Bone marrow (tissue), 2 donors: ENCODE data around the gene ENPP7.
A peak's percentile ranks its signal among the peaks of the same experiment; 100 is the strongest.

Source experiments
- DNase-seq, 2 donors: peaks; one replicate each; lab custom pipeline; 2025; lab: John Stamatoyannopoulos, UW

ENPP7 gene

DNA sequence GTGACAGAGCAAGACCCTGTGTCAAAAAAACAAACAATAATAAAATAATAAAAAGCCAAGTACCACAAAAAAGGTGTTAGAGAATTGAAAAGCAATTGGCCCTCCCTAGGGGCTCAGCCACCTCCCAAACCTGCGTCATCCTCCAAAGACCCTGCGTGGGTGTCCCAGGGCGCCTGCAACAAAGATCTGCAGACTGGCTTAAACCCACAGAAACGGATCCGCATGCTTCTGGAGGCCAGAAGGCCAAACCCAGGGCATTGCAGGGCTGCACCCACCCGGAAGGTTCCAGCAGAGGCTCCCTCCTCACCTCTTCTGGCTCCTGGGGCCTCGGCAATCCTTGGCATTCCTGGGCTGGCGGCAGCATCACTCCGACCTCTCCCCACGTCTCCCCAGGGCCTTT is 1.5 kb downstream of the ENPP7 start:
- DNase-seq: no peak

DNA sequence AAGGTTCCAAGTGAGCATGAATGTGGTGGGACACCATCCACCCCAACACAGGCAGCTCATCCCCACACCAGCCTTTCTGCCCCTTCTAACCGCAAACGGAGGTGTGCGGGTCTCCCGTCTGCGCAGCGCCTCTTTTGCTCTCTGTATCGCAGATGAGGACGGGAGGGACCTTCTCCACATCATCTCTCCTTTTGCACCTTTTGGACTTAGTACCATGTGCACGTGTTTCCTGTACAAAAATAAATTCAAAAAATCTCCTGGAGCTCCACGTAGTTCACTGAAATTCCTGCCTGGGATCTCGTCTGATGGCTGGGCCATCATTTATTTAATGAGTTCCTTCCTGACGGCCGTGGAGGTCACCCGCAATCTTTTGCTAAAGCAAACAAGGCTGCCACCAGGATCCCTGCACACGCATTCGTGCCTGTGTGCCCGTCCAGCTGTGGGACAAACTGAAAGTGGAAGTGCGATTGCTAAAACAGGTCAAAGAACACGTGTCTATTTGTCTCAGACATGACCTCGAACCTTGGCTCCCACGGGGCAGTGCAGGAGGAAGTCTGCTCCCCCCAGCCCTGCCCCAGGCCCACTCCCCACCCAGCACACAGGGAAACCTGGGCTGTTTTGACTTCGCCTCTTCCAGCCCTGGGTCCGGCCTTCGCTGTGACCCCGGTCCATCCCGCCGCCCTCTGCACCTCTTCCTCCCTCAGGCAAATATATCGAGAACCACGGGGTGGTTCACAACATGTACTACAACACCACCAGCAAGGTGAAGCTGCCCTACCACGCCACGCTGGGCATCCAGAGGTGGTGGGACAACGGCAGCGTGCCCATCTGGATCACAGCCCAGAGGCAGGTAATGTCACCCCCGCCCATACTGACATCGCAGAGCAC is 2.3 kb downstream of the ENPP7 start:
- DNase-seq: peak in 1 of 2 donors; percentile 16

DNA sequence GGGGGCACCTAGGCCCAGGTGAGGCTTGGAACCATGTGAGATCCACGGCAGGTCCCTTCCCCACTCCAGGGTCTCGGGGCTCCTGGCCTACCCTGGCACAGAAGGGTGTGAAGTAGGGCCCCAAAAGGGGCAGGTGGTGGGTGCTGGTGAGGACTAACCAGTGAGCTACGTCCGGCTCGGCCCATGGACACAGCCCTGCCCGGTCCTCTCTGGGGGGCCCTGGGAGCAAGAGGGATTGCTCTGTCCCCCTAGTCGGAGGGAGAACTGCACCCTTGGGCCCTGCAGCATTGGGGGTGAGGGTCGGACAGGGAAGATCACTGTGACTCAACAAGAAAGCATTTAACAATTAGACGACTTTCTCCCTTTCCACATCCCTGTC is 2.9 kb downstream of the ENPP7 start:
- DNase-seq: no peak

DNA sequence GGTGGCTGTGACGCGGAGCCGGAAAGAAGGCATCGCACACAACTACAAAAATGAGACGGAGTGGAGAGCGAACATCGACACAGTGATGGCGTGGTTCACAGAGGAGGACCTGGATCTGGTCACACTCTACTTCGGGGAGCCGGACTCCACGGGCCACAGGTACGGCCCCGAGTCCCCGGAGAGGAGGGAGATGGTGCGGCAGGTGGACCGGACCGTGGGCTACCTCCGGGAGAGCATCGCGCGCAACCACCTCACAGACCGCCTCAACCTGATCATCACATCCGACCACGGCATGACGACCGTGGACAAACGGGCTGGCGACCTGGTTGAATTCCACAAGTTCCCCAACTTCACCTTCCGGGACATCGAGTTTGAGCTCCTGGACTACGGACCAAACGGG is 4.4 kb downstream of the ENPP7 start:
- no peak for DNase-seq

DNA sequence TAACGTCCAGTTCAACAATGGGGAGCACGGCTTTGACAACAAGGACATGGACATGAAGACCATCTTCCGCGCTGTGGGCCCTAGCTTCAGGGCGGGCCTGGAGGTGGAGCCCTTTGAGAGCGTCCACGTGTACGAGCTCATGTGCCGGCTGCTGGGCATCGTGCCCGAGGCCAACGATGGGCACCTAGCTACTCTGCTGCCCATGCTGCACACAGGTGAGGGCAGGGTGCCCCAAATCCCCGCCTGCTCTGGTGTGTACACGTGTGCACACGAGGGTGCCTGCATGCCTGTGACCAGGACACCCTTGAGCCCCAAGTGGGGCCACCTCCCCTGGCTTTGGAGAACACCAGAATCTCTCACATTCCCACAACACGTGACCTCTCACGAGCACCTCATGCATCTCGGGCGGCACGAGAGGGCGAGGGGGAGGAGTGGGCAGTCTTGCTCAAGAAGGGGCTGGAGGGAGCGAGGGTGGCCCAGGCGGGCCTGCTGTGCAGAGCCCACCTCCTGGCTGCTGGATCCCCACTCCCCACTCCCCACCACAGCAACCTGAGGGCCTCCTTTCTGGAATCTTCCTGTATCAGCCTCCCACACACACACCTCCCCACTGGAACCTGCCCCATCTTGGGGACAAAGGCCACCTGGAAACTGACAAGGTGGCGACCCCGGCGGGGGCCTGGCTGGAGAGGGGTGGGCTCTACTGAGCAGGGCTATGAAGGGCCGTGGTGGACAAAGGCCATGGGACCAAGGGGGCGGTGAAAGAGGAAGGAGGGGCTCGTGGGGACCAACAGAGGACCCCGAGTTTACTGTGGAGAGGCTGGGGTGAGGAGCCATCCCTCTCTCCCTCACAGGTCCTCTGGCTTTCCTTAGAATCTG is 6.5 kb downstream of the ENPP7 start:
- DNase-seq: no peak

DNA sequence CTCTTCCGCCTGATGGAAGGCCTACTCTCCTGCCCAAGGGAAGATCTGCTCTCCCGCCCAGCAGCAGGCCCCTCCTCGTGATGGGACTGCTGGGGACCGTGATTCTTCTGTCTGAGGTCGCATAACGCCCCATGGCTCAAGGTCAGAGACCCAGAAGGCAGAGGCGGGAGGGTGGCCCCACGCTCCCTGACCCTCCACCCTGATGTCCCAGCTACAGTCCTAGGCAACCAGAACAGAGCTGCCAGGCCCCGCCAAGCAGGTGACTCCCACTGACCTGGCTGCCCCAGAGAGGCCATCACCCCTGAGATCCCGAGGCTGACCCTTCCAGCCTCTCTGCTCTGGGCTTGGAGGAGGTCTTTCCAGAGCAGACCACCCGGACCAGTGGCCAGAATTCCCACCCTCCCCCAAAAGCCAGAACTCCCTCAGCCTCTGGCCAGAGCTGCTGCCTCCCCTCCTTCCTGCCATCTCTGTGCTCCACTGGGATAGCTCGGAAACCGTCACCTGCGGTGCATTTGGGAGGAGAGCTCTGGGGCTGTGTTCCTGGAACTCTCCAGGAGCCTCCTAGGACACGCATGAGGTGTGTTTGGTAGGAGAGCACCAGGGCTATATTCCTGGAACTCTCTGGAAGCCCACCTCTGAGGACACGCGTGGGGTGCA is 7.3 kb downstream of the ENPP7 start:
- no peak for DNase-seq

DNA sequence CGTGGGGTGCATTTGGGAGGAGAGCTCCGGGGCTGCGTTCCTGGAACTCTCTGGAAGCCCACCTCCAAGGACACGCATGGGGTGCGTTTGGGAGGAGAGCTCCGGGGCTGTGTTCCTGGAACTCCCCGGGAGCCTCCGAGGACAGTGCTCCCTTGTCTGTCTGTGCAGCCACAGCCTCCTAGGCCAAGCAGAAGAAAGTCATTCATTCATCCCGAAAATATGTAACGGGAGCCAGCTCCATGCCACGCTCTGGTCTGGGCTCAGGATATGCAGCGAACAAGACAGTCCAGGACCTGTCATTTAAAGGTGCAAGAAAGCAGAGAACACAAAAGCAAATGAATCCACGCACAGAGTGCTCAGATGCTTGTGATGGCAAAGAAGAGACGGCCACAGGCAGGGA is 7.9 kb downstream of the ENPP7 start:
- DNase-seq: no peak

DNA sequence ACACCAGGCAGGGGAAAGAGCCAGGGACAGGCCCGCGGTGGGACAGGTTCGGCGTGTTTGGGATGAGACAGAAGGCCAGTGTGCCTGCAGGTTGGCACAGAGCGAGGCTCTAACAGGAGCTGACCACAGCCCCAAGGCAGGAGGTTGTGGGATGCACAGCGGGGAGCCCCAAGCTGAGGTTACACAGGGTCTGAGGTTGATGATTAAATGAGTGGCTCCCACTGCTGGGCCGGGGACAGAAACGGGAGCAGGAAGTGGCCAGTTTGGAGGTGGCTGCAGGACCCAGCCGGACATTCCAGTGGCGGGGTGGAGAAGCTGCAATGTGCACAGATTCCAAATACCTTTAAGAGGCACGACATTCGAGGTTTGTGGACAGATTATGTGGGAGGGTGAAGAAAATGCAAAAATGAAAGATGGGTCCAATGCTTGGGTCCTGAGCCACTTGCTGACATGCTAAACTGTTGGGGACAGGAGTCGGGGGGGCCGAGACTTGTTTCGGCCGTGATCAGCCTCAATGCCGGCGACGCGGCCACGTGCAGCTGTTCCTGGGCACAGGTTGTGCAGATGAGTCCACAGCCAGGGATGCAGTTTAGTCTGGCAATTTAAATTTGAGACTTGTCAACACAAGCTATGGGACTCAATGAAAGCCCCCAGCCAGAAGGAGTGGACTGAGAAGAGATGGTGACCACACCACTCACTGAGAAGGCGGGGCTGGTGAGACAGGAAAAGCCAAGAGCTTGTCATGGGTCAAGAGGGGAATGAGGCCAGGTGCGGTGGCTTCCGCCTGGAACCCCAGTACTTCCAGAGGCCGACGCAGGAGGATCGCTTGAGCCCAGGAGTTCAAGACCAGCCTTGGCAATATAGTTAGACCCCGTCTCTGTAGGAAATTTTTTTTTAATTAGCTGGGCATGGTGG is 8.7 kb downstream of the ENPP7 start:
- no peak for DNase-seq

DNA sequence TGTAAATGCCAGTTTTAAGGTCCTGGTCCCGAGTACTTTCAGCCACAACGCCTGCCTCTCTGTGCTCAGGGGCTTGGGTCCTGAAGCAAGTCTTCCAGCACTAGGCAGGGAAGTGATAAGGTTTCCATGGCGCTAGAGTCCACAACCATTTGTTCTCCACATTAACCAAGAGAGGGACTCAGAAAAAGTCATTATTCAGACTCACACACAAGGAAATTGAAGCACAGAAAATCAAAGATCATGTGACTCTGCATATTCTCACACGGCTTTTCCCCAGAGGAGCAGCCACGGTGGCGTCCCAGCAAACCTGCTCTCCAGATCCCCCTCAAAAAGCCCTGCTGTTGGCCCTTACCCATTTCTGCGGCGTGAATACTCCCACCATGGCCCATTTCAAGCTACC is 9.7 kb downstream of the ENPP7 start:
- DNase-seq: no peak

DNA sequence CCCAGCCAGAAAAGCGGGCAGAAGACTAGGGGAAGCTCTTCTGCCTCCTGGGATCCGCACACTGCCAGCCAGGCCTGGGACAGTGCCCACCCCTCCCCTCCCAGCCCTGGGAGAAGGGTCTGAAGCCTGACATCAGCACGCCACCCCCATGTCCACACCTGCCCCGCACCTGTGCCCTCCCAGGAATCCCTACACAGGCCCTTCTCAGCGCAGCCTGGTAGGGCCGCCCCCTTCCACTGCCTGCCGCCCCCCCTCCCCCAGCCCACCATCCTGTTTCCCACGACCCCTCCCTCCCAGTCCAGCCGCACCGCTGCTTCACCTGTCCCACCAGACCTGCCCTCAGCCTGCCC is 10.6 kb downstream of the ENPP7 start:
- DNase-seq: no peak

DNA sequence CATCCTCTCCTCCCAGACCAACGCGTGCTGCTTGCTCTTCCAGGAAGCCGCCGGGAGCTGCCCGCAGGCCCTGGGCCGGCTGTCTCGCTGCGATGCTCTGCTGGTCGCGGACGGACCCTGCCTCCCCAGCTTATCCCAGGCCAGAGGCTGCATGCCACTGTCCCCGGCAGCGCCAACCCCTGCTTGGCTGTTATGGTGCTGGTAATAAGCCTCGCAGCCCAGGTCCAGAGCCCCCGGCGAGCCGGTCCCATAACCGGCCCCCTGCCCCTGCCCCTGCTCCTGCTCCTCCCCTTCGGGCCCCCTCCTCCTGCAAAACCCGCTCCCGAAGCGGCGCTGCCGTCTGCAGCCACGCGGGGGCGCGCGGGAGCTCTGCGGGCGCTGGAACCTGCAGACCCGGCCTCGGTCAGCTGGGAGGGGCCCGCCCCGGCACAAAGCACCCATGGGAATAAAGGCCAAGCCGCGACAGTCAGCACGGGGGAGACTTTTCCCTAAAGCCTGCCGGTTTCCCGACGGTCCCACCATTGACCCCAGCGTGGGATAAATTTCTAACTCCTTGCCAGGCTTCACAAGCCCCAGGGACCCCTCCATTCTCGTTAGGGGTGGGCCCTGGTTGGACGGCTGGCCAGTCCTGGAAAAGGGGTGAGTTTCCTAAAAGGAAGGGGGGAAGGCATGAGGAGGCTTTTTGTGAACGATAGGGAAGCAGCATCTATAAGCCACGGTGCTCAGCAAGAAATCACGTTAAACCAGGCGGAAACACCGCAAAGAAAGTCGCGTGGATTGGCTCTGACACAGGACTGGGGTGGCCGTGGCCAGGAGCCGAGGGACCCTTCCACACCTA is 11.2 kb downstream of the ENPP7 start:
- peak in 1 of 2 donors; percentile 14 for DNase-seq

DNA sequence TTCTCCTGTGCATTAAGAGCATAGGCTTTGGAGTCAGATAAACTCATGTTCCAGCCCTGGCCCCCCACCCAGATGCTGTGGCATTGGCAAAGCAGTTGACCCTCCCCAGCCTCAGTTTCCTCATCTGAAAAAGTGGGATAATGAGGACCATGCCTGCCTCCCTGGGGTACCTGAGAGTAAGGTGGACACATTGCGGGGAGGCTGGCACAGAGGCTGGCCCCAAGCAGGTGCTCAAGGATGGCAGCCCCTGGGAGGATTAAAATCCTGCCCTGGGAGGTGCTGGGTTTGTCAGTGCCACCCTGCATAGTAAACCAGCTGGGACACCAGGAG is 11.8 kb downstream of the ENPP7 start:
- DNase-seq: no peak

DNA sequence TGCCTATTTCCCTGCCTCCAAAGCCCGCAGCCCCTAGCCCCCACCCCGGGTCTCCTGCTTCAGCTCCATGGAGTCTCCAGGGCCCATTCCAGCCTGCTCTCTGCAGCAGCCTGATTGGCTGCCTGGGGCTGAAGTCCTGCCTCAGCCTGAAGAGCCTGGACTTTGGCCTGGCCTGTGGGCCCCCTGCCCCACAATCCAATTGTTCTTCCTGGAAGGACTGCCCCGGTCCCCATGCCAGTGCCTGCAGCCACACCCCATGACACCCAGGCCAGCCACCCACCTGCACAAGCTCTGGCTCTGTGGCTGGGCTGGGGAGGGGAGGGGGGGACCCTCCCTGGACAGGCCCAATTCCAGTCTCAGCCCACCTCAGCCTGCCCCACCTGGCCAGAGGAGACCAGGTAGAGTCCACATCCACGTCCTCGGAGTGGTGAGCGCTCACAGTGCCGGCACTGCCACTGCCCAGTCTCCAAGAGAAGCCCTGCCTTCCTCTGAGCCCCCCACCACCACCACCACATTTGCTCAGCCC is 12.3 kb downstream of the ENPP7 start:
- no peak for DNase-seq

DNA sequence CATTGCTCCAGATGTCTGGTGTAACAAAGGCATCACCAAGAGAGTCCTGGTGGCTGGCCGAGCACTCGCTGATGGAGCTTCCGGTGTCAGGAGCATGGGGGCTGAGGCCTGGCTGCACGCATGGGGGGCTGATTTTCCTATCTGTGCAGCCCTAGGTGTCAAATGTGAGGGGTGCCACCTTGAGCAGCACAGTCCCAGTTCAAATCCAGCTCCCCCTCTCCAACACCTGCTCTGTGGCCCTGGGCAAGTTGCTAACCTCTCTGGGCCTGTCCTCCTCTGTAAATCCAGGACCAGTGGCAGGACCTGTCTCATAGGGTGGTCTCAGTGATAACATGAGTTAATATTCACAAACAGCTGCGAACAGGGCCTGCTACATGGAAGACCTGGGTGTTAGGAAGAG is 12.9 kb downstream of the ENPP7 start:
- no peak for DNase-seq

DNA sequence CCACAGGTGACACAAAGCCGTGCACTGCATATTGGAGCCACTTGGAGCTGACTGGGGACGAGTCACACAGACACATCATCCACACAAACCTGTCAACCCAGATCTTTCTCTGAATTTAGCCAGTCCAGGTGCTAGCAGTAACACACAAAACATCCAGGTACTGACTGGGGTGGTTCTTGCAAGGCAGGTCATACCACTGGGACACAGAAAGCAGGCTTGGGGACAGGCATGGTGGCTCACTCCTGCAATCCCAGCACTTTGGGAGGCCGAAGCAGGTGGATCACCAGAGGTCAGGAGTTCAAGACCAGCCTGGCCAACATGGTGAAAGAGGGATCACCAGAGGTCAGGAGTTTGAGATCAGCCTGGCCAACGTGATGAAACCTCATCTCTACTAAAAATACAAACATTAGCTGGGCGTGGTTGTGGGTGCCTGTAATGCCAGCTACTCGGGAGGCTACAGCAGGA is 14.9 kb downstream of the ENPP7 start:
- DNase-seq: no peak

DNA sequence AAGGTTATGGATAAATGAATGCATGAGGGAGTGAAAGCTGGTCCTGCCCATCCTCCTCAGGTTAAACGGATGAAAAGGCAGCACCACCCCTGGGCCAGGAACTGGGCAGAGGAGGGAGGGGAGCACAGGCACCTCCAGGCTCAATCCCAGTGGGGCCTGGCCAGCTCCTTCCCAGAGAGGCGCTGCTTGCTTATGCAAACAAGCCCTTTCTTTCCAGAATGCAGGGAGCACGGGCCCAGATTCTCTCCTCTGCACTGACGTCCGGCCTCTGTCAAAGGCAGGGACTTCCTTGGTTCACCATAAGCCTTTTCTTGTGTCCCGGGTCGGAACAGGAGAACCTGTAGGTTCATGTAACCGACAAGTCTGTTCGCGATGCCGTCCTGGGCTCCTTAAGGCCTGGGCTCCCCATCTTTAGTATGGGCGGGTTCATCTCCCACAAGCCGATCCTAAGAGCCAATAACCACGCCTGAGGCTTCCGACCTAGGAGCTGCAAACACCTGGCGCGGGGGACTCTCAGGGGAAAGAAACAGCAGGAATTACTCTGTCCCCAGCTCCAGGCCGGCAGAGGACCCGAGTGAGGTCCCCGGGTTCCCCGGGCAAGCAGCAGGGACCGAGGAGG is 16.3 kb downstream of the ENPP7 start:
- no peak for DNase-seq

DNA sequence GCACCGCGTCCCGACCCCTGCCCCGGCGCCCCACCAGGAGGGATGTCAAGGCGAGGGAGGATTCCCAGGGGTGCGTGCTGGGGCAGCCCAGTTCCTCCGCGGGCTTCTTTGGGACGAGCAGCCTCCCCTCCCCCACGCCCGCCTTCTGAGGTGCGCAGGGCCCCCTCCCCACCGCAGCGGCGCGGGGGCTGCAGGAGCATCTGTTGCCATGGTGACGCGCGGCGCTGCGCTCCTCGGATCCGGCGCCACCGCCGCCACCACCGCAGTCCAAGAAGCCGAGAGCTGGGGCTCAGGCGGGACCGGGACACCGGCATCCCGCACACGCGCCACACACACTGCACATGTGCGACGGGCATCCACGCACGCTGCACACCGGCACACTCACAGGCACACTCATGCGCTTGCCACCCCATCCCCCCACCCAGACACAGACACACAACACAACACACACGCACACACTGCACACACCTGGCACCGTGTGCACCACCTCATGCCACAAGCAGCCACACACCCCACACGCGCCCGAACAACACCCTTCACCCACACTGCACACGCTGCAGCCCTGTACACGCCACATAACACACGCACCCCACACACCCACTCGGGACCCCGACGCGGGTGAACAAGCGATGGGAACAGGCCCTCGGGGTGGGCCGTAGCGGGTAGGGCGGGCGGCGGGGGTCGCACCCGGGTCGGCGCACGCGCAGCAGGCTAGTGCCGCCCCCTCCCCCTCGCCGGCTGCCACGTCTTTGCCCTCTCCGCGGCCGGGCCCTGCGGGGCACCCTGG is 17.0 kb downstream of the ENPP7 start:
- no peak for DNase-seq

DNA sequence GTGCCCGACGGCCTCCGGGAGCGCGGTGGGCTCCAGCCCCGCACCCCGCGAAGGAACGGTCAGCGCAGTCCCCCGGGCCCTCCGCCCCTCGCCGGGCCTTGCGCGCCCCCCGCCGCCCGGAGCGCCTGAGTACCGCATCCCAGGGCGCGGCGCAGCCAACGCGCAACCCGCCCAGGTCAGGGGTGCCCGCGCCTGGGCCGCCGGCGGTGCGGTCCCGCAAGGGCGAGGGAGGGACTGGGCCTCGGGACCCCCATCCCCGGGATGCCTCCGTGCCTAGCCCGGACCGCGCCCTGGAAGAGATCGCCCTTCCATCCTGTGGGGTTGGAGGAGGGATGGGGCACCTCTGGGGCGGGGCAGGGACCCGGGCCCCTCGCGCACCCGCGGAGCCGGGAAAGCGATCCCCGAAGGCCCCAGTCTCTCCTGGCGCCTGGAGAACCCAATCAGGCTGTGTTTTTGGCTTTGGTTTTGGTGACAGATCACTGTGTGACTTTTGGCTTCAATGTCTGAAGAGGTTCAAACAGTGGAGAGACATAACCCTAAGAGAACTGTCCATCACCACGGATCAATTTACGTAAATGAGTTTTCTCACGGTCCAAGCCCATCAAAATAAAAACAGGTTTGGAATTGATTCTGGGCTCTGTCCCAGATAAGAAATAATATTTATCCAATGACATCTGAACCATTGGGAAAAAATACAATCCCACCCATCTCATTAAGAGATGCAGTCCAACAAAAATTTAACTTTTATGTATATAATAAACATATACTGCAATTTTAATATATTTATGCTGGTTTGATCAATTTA is 17.8 kb downstream of the ENPP7 start:
- no peak for DNase-seq
